ENCODE data around the gene PITRM1. TPM values are rescaled to one million over a fixed set of nuclear protein-coding genes. Genes with fewer than 3 reads are reported as not detected.

PITRM1 gene
- total RNA-seq, 4 donors from 2014 or later, result 73.1 to 109 (median 81.8) TPM

GRCh38 chr10:3090388-3090787 is 82.2 kb downstream of the PITRM1 start:
- TF ChIP-seq, protein P1, sequence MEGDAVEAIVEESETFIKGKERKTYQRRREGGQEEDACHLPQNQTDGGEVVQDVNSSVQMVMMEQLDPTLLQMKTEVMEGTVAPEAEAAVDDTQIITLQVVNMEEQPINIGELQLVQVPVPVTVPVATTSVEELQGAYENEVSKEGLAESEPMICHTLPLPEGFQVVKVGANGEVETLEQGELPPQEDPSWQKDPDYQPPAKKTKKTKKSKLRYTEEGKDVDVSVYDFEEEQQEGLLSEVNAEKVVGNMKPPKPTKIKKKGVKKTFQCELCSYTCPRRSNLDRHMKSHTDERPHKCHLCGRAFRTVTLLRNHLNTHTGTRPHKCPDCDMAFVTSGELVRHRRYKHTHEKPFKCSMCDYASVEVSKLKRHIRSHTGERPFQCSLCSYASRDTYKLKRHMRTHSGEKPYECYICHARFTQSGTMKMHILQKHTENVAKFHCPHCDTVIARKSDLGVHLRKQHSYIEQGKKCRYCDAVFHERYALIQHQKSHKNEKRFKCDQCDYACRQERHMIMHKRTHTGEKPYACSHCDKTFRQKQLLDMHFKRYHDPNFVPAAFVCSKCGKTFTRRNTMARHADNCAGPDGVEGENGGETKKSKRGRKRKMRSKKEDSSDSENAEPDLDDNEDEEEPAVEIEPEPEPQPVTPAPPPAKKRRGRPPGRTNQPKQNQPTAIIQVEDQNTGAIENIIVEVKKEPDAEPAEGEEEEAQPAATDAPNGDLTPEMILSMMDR (IDR thresholded peaks at IDR 0.05; ENCODE audit: low read depth), result no peak

Other genes starting within 250 kb of the PITRM1 start
- gene PFKP, start 105.2 kb downstream of the PITRM1 start, total RNA-seq, result 10 to 100 TPM; 18.3 to 25.3 (median 20.0) TPM